HG02884 (cell line): ENCODE results near the gene NCL.
"Not testable (repeated sequence)": the region's sequence is repeated elsewhere in the genome, so short reads cannot be mapped to it uniquely, and the experiment has no call there.

Experiments used
- ATAC-seq: cut with Tn5 transposase; IDR thresholded peaks from one replicate; pipeline ENCODE4 v1.9.1; 2021; ENCODE audit warnings: mild to moderate bottlenecking, moderate library complexity; ENCODE audit not compliant: unreplicated experiment

The NCL gene

GRCh38 chr2:231467613-231468530 is 3.6 kb upstream of the NCL start:
- ATAC-seq = no peak

GRCh38 chr2:231467016-231467545 is 2.8 kb upstream of the NCL start:
- no peak for ATAC-seq

GRCh38 chr2:231464576-231465540 is 574 bp upstream of the NCL start:
- ATAC-seq = peak; percentile 50

GRCh38 chr2:231462729-231463465 is 1.4 kb downstream of the NCL start:
- ATAC-seq = no peak

- no peak for ATAC-seq
These were observed 2.7 kb downstream of the NCL start for GRCh38 chr2:231461516-231461971.

- not testable (repeated sequence) for ATAC-seq
These were observed 3.4 kb downstream of the NCL start for GRCh38 chr2:231460841-231461240.

- ATAC-seq = no peak
These were observed 4.0 kb downstream of the NCL start for GRCh38 chr2:231460073-231460835.

- no peak for ATAC-seq
These were observed 5.9 kb downstream of the NCL start for GRCh38 chr2:231458368-231458767.

GRCh38 chr2:231457101-231457500 is 7.2 kb downstream of the NCL start:
- no peak for ATAC-seq

GRCh38 chr2:231456295-231457004 is 7.8 kb downstream of the NCL start:
- ATAC-seq = no peak

GRCh38 chr2:231455890-231456289 is 8.4 kb downstream of the NCL start:
- ATAC-seq = no peak

GRCh38 chr2:231455222-231455621 is 9.1 kb downstream of the NCL start:
- no peak for ATAC-seq

- ATAC-seq = no peak
These were observed 9.9 kb downstream of the NCL start for GRCh38 chr2:231454361-231454791.

GRCh38 chr2:231452799-231453508 is 11.3 kb downstream of the NCL start:
- ATAC-seq = no peak

- no peak for ATAC-seq
These were observed 13.7 kb downstream of the NCL start for GRCh38 chr2:231450548-231450989.

- ATAC-seq = no peak
These were observed 14.7 kb downstream of the NCL start for GRCh38 chr2:231449503-231450054.

GRCh38 chr2:231436957-231437356 is 27.3 kb downstream of the NCL start:
- ATAC-seq = no peak

GRCh38 chr2:231433990-231434389 is 30.3 kb downstream of the NCL start:
- ATAC-seq = no peak
